ENCODE data around the gene COQ2.

DNA sequence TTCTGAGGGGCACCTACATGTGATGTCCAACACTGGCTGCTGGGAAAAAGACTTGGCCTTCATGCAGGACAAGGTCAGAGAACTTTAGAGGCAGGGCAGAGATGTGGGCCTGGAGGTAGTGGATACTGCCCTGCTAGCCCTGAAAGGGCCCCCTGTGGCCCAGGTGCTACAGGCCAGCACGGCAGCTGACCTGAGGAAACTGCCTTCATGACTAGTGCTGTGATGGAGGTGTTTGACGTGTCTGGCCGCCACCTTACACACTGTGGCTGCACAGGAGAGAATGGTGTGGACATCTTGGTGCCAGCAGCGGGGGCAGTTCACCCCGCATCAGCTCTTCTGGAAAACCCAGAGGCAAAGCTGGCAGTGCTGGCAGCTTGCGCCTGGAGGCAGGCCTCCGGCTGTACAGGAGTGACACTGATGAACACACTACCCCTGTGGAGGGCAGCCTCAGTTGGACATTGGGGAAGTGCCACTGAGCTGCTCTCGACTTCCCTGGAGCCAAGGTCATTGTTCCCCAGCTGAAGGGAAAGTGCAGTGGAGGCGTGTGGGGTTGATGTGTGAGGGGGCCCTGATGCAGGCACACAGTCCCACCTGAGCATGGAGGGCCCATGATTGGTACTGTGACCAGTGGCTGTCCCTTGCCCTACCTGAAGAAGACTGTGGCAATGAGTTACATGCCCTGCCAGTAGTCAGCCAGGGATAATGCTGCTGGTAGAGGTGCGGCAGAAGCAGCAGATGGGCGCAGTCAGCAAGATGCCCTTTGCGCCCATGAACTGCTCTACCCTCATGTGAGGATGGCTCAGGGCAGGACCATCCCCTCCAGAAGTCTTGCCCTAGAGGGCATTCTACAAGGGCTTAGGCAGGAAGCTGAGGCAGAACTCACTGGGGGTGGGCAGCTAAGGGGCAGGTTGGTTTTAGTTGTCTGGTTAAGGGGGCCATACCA, 36.9 kb downstream of the COQ2 start:
- no peak for TF ChIP-seq EZH2 (IDR thresholded peaks at IDR 0.05; ENCODE audit: insufficient read depth, poor library complexity, severe bottlenecking)
- TF ChIP-seq EZH2phosphoT487 (IDR thresholded peaks at IDR 0.05; ENCODE audit: insufficient read depth, low read depth) = no peak
